Myocyte (in vitro differentiated cells): ENCODE data around the gene KAZN. TPM values are rescaled to one million over a fixed set of nuclear protein-coding genes. Genes with fewer than 3 reads are reported as not detected.
"Not testable (repeated sequence)": the region's sequence is repeated elsewhere in the genome, so short reads cannot be mapped to it uniquely, and the experiment has no call there.

ENCODE experiments used
- DNase-seq: peaks from one replicate; pipeline ENCODE4 v3.0.0-alpha.2; 2012; ENCODE audit warnings: low read depth
- polyA plus RNA-seq: library from polyadenylated mRNA; unstranded; fragments of >200 nt; gene quantifications from one replicate; pipeline ENCODE4 v1.2.1, GENCODE V29; 2012; ENCODE audit warnings: missing spikeins
- total RNA-seq: library from RNA; depleted of rRNA; stranded (reverse); fragments of >200 nt; gene quantifications from 2 replicates; pipeline ENCODE4 v1.2.3, GENCODE V29; 2014

KAZN gene
- total RNA-seq: 11.6 and 15.0 TPM in 2 replicates
- 29.5 TPM for polyA plus RNA-seq

GRCh38 chr1:14598498-14599182, at the start of gene KAZN:
Gene KAZN, plus strand, starts transcription at chr1:14598685.
- DNase-seq: no peak

GRCh38 chr1:14549897-14550620, 48.4 kb upstream of the KAZN start:
- no peak for DNase-seq

GRCh38 chr1:14551386-14551785, 47.1 kb upstream of the KAZN start:
- no peak for DNase-seq

GRCh38 chr1:14552246-14552965, 46.1 kb upstream of the KAZN start:
- DNase-seq: no peak

GRCh38 chr1:14553711-14554110, 44.8 kb upstream of the KAZN start:
- DNase-seq: no peak

GRCh38 chr1:14555091-14555490, 43.4 kb upstream of the KAZN start:
- DNase-seq: no peak

GRCh38 chr1:14561014-14561693, 37.3 kb upstream of the KAZN start:
- DNase-seq: no peak

GRCh38 chr1:14565090-14565489, 33.4 kb upstream of the KAZN start:
- DNase-seq: no peak

- DNase-seq: no peak
Observed at GRCh38 chr1:14567056-14567455, 31.4 kb upstream of the KAZN start.

GRCh38 chr1:14567903-14568302, 30.6 kb upstream of the KAZN start:
- no peak for DNase-seq

- no peak for DNase-seq
Observed at GRCh38 chr1:14568716-14569355, 29.6 kb upstream of the KAZN start.

- DNase-seq: no peak
Observed at GRCh38 chr1:14570514-14570913, 28.0 kb upstream of the KAZN start.

GRCh38 chr1:14571810-14572767, 26.4 kb upstream of the KAZN start:
- DNase-seq: no peak

GRCh38 chr1:14572861-14573260, 25.6 kb upstream of the KAZN start:
- DNase-seq: no peak

- DNase-seq: no peak
Observed at GRCh38 chr1:14576155-14576554, 22.3 kb upstream of the KAZN start.

- no peak for DNase-seq
Observed at GRCh38 chr1:14577261-14577660, 21.2 kb upstream of the KAZN start.

- no peak for DNase-seq
Observed at GRCh38 chr1:14578156-14578555, 20.3 kb upstream of the KAZN start.

- DNase-seq: not testable (repeated sequence)
Observed at GRCh38 chr1:14580295-14580694, 18.2 kb upstream of the KAZN start.

- no peak for DNase-seq
Observed at GRCh38 chr1:14580986-14581385, 17.5 kb upstream of the KAZN start.

- DNase-seq: no peak
Observed at GRCh38 chr1:14583788-14584187, 14.7 kb upstream of the KAZN start.
